Kidney tubule cell (primary cell): ENCODE measurements around the gene TENT5C.

Experiments
- DNase-seq: peaks from one replicate; pipeline ENCODE4 v3.0.0-alpha.2; 2018; ENCODE audit warnings: low spot score

The TENT5C gene

DNA sequence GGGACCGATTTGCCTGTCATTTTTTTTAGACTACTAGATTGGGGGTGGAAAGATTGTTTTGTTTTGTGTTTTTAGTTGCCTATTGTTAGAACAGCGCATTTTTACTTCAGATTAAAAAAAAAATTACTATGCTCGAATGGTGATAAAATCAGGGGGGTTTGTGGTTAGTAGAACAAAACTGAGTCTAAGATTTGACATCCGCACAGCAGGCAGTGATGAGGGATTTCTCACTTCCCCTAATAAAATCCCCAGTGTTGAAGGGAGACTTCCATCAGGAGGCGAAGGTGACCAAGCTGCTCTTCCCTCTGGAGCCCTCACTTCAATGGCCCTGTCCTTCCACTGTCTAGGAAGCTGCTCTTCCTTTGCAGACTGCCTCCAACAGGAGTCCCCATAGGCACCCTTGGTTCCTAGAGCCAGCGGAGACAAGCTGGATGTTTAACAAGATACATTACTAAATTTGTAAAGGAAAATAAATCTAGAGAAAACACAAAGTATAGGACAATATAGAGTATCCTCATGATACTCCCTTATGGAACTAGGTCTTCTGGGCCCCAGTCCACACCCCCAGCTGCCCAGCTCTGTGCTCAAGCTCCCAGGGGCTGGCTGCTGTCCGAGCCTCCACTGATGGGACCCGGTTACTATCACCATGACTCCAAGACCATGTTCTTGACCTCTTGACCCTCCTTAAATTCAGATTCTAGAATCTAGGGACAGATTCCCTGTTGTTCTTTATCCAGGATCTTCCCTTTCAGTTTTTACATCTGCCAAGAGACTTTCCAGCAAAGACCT, 31.0 kb downstream of the TENT5C start:
- DNase-seq: no peak

- DNase-seq: no peak
Observed at GRCh38 chr1:117638141-117638540, 32.3 kb downstream of the TENT5C start.

DNA sequence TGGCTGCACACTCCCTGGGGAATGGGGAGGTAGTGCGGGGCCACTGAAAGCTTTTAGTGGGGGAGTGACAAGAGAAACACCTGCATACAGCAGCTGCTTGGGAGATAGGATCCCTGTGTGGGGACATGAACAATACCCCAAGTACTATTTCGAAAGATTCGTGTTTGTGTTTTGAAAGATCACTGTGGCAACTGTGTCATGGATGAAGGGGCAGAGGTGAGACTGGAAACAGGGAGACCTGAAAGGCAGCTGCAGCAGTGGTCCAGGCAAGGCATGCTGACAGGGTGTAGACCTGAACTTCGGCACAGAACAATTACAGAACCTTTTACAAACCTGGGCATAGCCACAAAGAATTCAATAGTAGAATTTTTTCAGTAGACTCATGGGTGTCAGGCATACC, 32.9 kb downstream of the TENT5C start:
- DNase-seq: peak; percentile 1

GRCh38 chr1:117639741-117640140, 33.9 kb downstream of the TENT5C start:
- DNase-seq: no peak

- no peak for DNase-seq
Observed at GRCh38 chr1:117641536-117641935, 35.7 kb downstream of the TENT5C start.

DNA sequence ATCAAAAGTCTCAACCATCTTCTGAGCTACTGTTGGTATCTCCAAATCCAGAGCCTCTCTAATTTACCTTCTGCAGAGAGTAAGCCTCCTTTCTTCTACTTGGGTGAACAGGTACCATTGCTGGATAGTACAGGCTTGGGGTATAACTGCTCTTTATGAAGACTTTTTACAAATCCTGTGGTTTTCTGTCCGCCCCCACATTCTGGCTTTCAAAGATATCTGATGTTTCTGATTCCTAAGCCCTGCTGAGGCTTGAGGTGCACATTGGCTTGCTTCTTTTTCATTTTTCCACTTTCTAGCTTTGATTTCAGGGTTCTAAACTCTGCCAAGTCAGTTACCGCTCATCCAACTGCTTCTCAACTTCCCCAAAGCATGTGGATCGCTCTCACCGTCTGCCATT, 37.1 kb downstream of the TENT5C start:
- no peak for DNase-seq

- no peak for DNase-seq
Observed at GRCh38 chr1:117643601-117644000, 37.8 kb downstream of the TENT5C start.

- DNase-seq: no peak
Observed at GRCh38 chr1:117644696-117645311, 39.0 kb downstream of the TENT5C start.

GRCh38 chr1:117645343-117645742, 39.5 kb downstream of the TENT5C start:
- DNase-seq: no peak

GRCh38 chr1:117646007-117646811, 40.4 kb downstream of the TENT5C start:
- DNase-seq: no peak

DNA sequence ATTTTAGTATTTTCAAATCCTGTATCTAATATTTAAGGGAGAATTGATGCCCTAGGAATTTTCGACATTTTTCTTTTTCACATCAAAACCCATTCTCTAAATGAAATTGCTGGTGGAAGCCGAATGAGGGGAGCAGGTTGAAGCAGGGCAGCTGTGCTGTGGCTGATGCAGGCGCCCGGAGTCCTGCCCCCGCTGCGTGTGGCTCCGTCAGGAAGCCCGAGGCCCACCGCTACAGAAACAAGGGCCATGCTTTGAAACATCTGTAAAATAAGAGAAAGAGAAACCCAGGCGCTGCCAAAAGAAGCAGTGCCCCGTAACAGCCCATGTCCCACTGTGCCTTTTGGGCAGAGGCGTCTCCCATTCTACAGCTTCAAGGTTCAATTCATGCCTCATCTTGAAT, 41.1 kb downstream of the TENT5C start:
- no peak for DNase-seq

DNA sequence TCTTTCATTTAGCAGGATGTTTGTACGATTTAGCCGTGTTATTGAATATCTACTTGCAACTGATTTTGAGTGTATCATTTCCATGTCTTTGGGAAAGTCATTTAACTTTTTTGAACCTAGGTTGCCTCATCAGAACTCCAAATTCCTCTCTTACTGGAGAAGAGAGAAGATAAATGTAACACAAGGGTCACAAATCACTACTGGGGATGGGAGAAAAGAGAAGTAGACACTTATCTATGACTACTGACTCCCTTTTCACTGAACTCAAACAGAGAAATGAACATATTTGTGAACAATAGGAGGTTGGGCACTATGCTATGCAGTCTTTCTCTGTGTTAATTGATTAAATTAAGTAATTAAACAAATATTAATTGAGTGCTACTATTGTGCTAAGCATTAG, 42.2 kb downstream of the TENT5C start:
- DNase-seq: no peak

DNA sequence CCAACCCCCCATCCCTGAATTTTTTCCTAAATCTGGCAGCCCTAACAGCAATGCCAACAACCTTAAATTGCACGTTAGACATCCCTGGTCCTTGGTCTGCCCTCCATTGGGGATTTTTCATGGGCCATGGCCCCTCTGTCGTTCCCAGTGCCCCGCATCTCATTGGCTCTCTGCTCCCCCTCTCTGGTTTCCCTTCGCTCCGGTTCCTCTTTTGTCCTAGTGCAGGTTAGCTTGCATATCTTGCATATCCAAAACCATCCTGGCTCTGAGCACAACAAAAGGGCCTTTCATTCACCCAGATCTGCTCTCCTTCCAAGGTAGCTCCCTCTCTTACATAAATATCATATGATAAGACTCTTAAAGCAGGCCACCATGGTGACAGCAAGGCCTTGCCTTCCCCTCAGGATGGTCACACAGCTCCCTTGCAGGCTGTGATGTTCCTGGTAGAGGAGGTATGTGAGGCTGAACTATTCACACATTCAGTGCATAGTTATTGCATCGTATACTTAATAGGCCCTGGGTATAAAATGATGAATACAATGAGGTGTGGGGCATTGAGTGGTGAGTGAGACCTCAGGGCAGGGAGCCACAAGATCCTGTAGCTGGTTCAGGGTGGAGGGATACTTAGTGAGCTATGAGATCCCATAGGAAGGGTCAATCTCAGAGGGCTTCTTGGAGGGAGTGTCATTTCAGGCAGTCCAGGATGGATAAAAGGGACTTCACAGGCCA, 45.2 kb downstream of the TENT5C start:
- DNase-seq: no peak

GRCh38 chr1:117651616-117652015, 45.8 kb downstream of the TENT5C start:
- no peak for DNase-seq

- DNase-seq: no peak
Observed at GRCh38 chr1:117652421-117652820, 46.6 kb downstream of the TENT5C start.

GRCh38 chr1:117653195-117653594, 47.3 kb downstream of the TENT5C start:
- DNase-seq: no peak

- DNase-seq: no peak
Observed at GRCh38 chr1:117653732-117654492, 48.1 kb downstream of the TENT5C start.

DNA sequence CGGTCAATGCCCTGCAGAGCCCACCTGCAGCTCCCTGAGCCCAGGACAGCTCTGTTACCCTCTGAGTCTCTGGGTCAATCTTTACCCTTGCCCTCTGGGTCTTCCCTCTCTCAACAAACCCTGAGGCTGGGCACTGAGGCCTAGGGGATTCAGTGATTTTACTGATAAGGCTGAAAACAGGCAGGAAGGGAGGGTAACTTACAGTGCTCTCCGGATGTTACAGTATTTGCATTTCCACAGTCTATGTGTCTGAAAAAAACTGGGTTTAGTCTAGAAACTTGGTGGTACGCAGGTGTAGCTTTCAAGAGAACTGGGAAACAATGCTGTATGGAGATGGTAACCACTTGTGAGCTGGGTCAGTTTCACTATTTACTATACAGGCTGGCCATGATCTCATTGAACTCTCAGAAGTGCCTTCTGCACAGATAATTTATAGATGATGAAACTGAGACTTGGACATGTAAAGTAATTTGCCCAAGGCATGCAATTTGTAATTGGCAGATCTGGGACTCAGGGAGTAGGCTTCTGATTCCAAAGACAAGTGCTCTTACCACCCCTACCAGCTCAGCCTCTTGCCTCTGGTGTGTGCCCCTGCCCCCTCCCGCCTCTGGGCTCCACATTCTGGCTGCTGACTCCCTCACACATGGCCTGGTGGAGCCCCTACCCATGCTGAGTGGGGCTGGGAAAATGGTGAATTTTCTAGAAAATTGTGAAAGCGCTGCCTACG, 48.8 kb downstream of the TENT5C start:
- no peak for DNase-seq

DNA sequence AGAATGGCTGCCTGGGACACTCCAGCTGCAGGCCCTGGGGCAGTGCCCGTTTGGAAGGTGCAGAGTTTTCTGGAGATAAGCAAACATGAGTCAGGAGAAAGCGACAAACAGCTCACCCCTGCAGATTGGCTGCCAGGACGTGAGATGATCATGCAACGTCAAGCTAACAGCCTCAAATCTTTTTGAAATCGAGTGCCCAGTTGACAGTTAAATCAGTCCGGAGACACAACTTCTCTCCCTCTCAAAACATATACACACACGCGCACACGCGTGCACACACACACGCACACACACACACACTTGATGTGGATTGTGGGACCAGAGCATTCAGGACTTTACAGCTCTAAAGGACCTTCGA, 49.4 kb downstream of the TENT5C start:
- no peak for DNase-seq

- no peak for DNase-seq
Observed at GRCh38 chr1:117656202-117656641, 50.4 kb downstream of the TENT5C start.

- DNase-seq: peak; percentile 76
Observed at GRCh38 chr1:117657031-117657430, 51.2 kb downstream of the TENT5C start.
